ENCODE data around the gene GNAT1. TPM values are rescaled to one million over a fixed set of nuclear protein-coding genes. Genes with fewer than 3 reads are reported as not detected.

Gene GNAT1
- total RNA-seq, 1 experiment from 2014 or later: not detected

DNA sequence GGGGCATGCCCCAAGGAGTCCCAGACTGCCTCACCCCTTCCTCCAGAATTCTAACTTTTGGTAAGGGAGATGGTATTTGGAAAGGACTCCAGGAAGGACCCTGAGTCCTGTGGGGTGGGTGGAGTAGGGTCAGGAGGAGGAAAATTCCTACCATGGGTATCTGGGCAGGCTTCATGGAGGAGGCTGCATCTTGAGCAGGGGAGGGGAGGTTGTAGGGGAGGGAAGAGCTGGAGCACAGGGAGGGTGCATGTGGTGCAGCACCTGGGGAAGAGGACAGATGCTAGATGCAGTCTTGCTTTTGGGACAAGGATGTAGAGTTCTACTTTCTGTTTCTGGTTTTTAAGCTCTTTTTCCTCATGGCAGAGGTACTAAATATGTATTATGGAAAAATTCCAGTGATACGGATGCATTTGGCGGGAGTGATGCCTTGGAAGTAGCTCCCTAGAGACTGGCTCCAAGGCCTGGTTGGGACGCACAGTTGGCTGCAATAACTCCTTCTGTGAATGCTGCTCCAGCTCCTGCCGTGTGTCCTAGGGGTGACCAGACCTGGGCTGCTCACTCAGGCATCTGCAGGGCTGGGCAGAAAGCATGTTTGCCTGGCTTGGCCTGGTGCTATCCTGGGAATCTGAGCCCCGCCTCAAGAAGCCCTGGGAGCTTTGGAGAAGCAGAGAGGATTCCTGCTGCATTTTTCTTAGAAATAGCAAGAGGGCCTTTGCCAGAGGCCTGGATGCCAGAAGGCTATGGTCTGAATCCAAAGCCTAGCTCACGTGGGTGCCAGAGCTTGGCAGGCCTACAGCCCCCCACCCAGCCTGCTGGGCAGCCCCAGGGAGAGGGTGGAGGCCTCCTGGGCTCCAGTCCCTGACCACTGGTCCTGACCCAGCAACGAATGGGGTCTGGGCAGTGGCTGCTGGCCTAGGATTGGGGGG, 26.2 kb upstream of the GNAT1 start:
- TF ChIP-seq, protein P1, sequence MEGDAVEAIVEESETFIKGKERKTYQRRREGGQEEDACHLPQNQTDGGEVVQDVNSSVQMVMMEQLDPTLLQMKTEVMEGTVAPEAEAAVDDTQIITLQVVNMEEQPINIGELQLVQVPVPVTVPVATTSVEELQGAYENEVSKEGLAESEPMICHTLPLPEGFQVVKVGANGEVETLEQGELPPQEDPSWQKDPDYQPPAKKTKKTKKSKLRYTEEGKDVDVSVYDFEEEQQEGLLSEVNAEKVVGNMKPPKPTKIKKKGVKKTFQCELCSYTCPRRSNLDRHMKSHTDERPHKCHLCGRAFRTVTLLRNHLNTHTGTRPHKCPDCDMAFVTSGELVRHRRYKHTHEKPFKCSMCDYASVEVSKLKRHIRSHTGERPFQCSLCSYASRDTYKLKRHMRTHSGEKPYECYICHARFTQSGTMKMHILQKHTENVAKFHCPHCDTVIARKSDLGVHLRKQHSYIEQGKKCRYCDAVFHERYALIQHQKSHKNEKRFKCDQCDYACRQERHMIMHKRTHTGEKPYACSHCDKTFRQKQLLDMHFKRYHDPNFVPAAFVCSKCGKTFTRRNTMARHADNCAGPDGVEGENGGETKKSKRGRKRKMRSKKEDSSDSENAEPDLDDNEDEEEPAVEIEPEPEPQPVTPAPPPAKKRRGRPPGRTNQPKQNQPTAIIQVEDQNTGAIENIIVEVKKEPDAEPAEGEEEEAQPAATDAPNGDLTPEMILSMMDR (IDR thresholded peaks at IDR 0.05; ENCODE audit: unreplicated experiment): no peak
- Mint-ChIP-seq H3K36me3 (ENCODE audit: insufficient read depth, unreplicated experiment) (peaks cover 29% of the 10 kb centered on the region), H3K4me3 (ENCODE audit: unreplicated experiment) (peak overlapping the region; percentile 57), H3K27me3 (ENCODE audit: insufficient read depth, unreplicated experiment) (no peaks in the 10 kb centered on the region), H3K27ac (ENCODE audit: low read depth, unreplicated experiment) (peak overlapping the region; percentile 82), H3K4me1 (ENCODE audit: insufficient read depth, unreplicated experiment) (peaks cover 77% of the 10 kb centered on the region), H3K9me3 (ENCODE audit: unreplicated experiment) (no peaks in the 10 kb centered on the region)
- DNase-seq (ENCODE audit: unreplicated experiment): peak; percentile 53
- ChIA-PET POLR2A (interaction anchor here (0.5 to 3.1 kb wide), 14 partner anchors 7 to 1334 kb away, joined by 3 to 44 read pairs (median 4); partner anchors contain the start of gene DCAF1), CTCF (interaction anchor here (0.6 to 3.9 kb wide), 10 partner anchors 8 to 82 kb away, joined by 3 to 23 read pairs (median 4); no protein-coding TSS in a partner anchor)
- BruUV-seq (replicated peaks): no TSS peak
- intact Hi-C loops (cut with micrococcal nuclease): no loop called here

DNA sequence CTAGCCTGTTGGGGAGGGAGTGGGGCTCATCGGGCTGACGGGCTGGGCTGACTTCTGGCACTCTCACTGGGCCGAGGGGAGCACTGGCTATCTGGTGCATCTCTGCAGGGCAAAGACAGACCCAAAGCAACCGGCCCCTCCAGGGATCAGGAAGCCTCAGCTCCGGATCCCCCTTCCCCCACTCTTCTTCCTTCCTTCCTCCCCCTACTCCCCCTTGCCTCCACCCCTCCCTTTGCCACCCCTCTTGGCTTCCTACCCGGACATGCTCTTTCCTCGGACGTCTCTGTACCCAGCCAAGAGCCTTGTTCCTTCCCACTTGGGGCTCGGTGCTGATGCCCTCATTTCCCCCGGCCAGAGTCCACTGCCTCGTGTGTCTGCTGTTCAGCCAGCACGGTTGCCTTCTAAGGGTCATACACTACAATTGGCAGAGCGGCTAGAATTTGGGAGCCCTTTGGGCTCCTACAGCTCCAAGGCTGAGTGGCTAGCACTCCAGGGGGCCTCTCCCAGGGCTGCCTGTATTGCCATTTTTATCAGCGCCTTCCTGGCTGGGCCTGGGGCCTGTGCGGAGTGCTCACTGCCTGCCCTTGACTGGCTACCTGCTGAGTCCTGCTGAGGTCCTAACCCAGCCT, 25.4 kb upstream of the GNAT1 start:
- Mint-ChIP-seq H3K36me3 (ENCODE audit: insufficient read depth, unreplicated experiment) (peaks cover 21% of the 10 kb centered on the region), H3K9me3 (ENCODE audit: unreplicated experiment) (no peaks in the 10 kb centered on the region), H3K27ac (ENCODE audit: low read depth, unreplicated experiment) (peak overlapping the region; percentile 82), H3K27me3 (ENCODE audit: insufficient read depth, unreplicated experiment) (no peaks in the 10 kb centered on the region), H3K4me3 (ENCODE audit: unreplicated experiment) (peak overlapping the region; percentile 41), H3K4me1 (ENCODE audit: insufficient read depth, unreplicated experiment) (peaks cover 82% of the 10 kb centered on the region)
- CTCF ChIA-PET: interaction anchor here (0.9 to 3.9 kb wide), 3 partner anchors 14 to 45 kb away, joined by 3 to 23 read pairs (median 13); no protein-coding TSS in a partner anchor
- DNase-seq (ENCODE audit: unreplicated experiment): no peak
- TF ChIP-seq, protein P1 (IDR thresholded peaks at IDR 0.05; ENCODE audit: unreplicated experiment): no peak
- POLR2A ChIA-PET: interaction anchor here (0.5 to 3.1 kb wide), 10 partner anchors 8 to 266 kb away, joined by 3 to 44 read pairs (median 4); no protein-coding TSS in a partner anchor
- intact Hi-C loops (cut with micrococcal nuclease): no loop called here
- BruUV-seq (replicated peaks): no TSS peak

DNA sequence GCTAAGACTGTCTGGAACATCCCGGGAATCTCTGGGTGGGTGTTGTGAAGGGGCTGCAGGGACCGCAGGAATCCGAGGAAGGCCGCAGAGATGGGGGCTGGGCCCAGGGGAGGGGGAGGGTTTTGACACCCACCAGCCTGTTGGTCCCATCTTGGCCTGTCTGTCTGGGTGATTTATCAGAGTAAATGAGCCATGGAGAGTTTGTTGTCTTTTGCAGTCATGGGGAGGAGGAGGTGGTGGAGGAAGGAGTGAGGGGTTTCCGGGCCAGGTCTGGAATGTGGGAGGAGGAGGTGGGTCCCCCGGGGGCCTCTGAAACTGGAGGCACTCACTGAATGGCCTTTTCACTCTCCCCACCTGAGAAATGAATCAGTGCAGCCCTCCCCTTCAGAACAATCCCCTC, 24.8 kb upstream of the GNAT1 start:
- Mint-ChIP-seq H3K4me1 (ENCODE audit: insufficient read depth, unreplicated experiment) (peaks cover 76% of the 10 kb centered on the region), H3K36me3 (ENCODE audit: insufficient read depth, unreplicated experiment) (peaks cover 15% of the 10 kb centered on the region), H3K9me3 (ENCODE audit: unreplicated experiment) (no peaks in the 10 kb centered on the region), H3K27me3 (ENCODE audit: insufficient read depth, unreplicated experiment) (no peaks in the 10 kb centered on the region), H3K4me3 (ENCODE audit: unreplicated experiment) (peak overlapping the region; percentile 39), H3K27ac (ENCODE audit: low read depth, unreplicated experiment) (peak overlapping the region; percentile 82)
- intact Hi-C loops (cut with micrococcal nuclease): no loop called here
- DNase-seq (ENCODE audit: unreplicated experiment): no peak
- no TSS peak for BruUV-seq (replicated peaks)
- ChIA-PET POLR2A (interaction anchor here (1.4 to 2.3 kb wide), 3 partner anchors 9 to 16 kb away, joined by 5 to 15 read pairs (median 12); no protein-coding TSS in a partner anchor), CTCF (interaction anchor here (1.0 kb wide), 1 partner anchor 24 kb away, joined by 3 read pairs; no protein-coding TSS in a partner anchor)
- TF ChIP-seq, protein P1 (IDR thresholded peaks at IDR 0.05; ENCODE audit: unreplicated experiment): no peak
